Sigmoid colon (tissue), 4 donors: ENCODE results near the gene DHRS3.

ENCODE experiments used
- EP300 ChIP-seq, 4 donors: sonication (generic); formaldehyde crosslinking; IDR thresholded peaks; one replicate each; pipeline ENCODE4 v1.6.1; 2017; ENCODE audit warnings: antibody characterized with exemption in 4 of 4
- TF ChIP-seq, protein P1 (sequence below), 4 experiments: fragments of 450-650 bp in 3 of 4; fragments of 200-600 bp in 1 of 4; IDR thresholded peaks; one replicate each; pipeline ENCODE4 v1.5.1; 2016 to 2019; ENCODE audit warnings: antibody characterized with exemption in 4 of 4, mild to moderate bottlenecking in 3 of 4, moderate library complexity in 2 of 4

DNA sequence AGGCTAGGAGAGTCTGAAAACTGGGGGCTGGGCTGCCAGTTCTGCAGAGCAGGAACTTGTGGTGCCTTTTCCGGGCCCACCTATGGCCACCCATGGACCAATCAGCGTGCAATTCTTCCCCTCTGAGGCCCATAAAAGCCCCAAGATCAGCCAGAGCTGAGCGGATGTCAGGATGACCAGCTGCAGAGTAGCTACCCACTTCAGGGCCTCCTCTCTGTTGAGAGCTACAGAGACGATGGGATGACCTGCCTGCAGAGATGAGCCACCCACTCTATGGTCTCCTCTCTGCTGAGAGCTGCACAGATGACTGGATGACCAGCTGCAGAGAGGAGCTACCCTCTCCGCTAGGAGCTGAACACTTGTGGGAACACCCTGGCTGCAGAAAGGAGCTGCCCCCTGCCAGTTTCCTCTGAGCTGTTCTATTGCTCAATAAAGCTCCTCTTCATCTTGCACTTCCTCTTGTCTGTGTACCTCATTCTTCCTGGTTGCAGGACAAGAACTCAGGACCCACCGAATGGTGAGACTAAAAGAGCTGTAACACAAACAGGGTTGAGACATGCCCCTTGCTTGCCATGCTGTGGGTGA, 13.0 kb upstream of the DHRS3 start:
- TF ChIP-seq EP300 (IDR thresholded peaks at IDR 0.05): no peak
- TF ChIP-seq, protein P1, sequence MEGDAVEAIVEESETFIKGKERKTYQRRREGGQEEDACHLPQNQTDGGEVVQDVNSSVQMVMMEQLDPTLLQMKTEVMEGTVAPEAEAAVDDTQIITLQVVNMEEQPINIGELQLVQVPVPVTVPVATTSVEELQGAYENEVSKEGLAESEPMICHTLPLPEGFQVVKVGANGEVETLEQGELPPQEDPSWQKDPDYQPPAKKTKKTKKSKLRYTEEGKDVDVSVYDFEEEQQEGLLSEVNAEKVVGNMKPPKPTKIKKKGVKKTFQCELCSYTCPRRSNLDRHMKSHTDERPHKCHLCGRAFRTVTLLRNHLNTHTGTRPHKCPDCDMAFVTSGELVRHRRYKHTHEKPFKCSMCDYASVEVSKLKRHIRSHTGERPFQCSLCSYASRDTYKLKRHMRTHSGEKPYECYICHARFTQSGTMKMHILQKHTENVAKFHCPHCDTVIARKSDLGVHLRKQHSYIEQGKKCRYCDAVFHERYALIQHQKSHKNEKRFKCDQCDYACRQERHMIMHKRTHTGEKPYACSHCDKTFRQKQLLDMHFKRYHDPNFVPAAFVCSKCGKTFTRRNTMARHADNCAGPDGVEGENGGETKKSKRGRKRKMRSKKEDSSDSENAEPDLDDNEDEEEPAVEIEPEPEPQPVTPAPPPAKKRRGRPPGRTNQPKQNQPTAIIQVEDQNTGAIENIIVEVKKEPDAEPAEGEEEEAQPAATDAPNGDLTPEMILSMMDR (IDR thresholded peaks at IDR 0.05): no peak
